ENCODE results near the gene MEI1. TPM values are rescaled to one million over a fixed set of nuclear protein-coding genes. Genes with fewer than 3 reads are reported as not detected.
"Not testable (repeated sequence)": the region's sequence is repeated elsewhere in the genome, so short reads cannot be mapped to it uniquely, and the experiment has no call there.

Gene MEI1
- total RNA-seq = 63.5 TPM

GRCh38 chr22:41699264-41700107 is at the start of gene MEI1:
Gene MEI1, plus strand, starts transcription at chr22:41699503. Its CDS starts 36 bp downstream, at chr22:41699539.
- Histone ChIP-seq H3K27me3 (ENCODE audit: insufficient read depth, low read length) (no peaks in the 10 kb centered on the region), H3K4me3 (ENCODE audit: low read length) (no peak within 1 kb of the TSS), H3K4me1 (ENCODE audit: insufficient read depth, low read length) (peaks cover 19% of the 10 kb centered on the region), H3K9me3 (ENCODE audit: low read depth, low read length) (no peaks in the 10 kb centered on the region)

- Histone ChIP-seq H3K9me3 (ENCODE audit: low read depth, low read length) (no peaks in the 10 kb centered on the region), H3K27me3 (ENCODE audit: insufficient read depth, low read length) (no peaks in the 10 kb centered on the region), H3K4me1 (ENCODE audit: insufficient read depth, low read length) (no peaks in the 10 kb centered on the region), H3K4me3 (ENCODE audit: low read length) (no peak overlapping the region)
Observed at GRCh38 chr22:41650229-41650628, 49.1 kb upstream of the MEI1 start.

- no peaks in the 10 kb centered on the region for H3K27me3 ChIP-seq (ENCODE audit: insufficient read depth, low read length)
Observed at GRCh38 chr22:41650821-41651220, 48.5 kb upstream of the MEI1 start.

GRCh38 chr22:41654322-41654721 is 45.0 kb upstream of the MEI1 start:
- Histone ChIP-seq H3K4me3 (ENCODE audit: low read length) (no peak overlapping the region), H3K9me3 (ENCODE audit: low read depth, low read length) (no peaks in the 10 kb centered on the region), H3K4me1 (ENCODE audit: insufficient read depth, low read length) (no peaks in the 10 kb centered on the region), H3K27me3 (ENCODE audit: insufficient read depth, low read length) (no peaks in the 10 kb centered on the region)

More at GRCh38 chr22:41650821-41651220, 48.5 kb upstream of the MEI1 start:
- Histone ChIP-seq H3K4me1 (ENCODE audit: insufficient read depth, low read length) (no peaks in the 10 kb centered on the region), H3K4me3 (ENCODE audit: low read length) (no peak overlapping the region), H3K9me3 (ENCODE audit: low read depth, low read length) (no peaks in the 10 kb centered on the region)

- Histone ChIP-seq H3K4me3 (ENCODE audit: low read length) (no peak overlapping the region), H3K4me1 (ENCODE audit: insufficient read depth, low read length) (no peaks in the 10 kb centered on the region), H3K9me3 (ENCODE audit: low read depth, low read length) (no peaks in the 10 kb centered on the region), H3K27me3 (ENCODE audit: insufficient read depth, low read length) (no peaks in the 10 kb centered on the region)
Observed at GRCh38 chr22:41656556-41656955, 42.7 kb upstream of the MEI1 start.

- Histone ChIP-seq H3K4me1 (ENCODE audit: insufficient read depth, low read length) (no peaks in the 10 kb centered on the region), H3K27me3 (ENCODE audit: insufficient read depth, low read length) (no peaks in the 10 kb centered on the region), H3K9me3 (ENCODE audit: low read depth, low read length) (no peaks in the 10 kb centered on the region), H3K4me3 (ENCODE audit: low read length) (no peak overlapping the region)
Observed at GRCh38 chr22:41657709-41658108, 41.6 kb upstream of the MEI1 start.

GRCh38 chr22:41658869-41659268 is 40.4 kb upstream of the MEI1 start:
- Histone ChIP-seq H3K4me3 (ENCODE audit: low read length) (no peak overlapping the region), H3K4me1 (ENCODE audit: insufficient read depth, low read length) (no peaks in the 10 kb centered on the region), H3K27me3 (ENCODE audit: insufficient read depth, low read length) (no peaks in the 10 kb centered on the region), H3K9me3 (ENCODE audit: low read depth, low read length) (no peaks in the 10 kb centered on the region)

GRCh38 chr22:41659941-41660340 is 39.4 kb upstream of the MEI1 start:
- Histone ChIP-seq H3K4me1 (ENCODE audit: insufficient read depth, low read length) (no peaks in the 10 kb centered on the region), H3K4me3 (ENCODE audit: low read length) (no peak overlapping the region), H3K27me3 (ENCODE audit: insufficient read depth, low read length) (no peaks in the 10 kb centered on the region), H3K9me3 (ENCODE audit: low read depth, low read length) (no peaks in the 10 kb centered on the region)

GRCh38 chr22:41660416-41660815 is 38.9 kb upstream of the MEI1 start:
- H3K4me3 ChIP-seq (ENCODE audit: low read length) = no peak overlapping the region
- no peaks in the 10 kb centered on the region for H3K27me3 ChIP-seq (ENCODE audit: insufficient read depth, low read length)
- no peaks in the 10 kb centered on the region for H3K9me3 ChIP-seq (ENCODE audit: low read depth, low read length)
- H3K4me1 ChIP-seq (ENCODE audit: insufficient read depth, low read length) = no peaks in the 10 kb centered on the region

- Histone ChIP-seq H3K27me3 (ENCODE audit: insufficient read depth, low read length) (no peaks in the 10 kb centered on the region), H3K4me1 (ENCODE audit: insufficient read depth, low read length) (no peaks in the 10 kb centered on the region), H3K9me3 (ENCODE audit: low read depth, low read length) (no peaks in the 10 kb centered on the region), H3K4me3 (ENCODE audit: low read length) (no peak overlapping the region)
Observed at GRCh38 chr22:41661088-41661487, 38.2 kb upstream of the MEI1 start.

GRCh38 chr22:41661713-41662112 is 37.6 kb upstream of the MEI1 start:
- no peak overlapping the region for H3K4me3 ChIP-seq (ENCODE audit: low read length)
- H3K27me3 ChIP-seq (ENCODE audit: insufficient read depth, low read length) = no peaks in the 10 kb centered on the region
- peaks cover 4% of the 10 kb centered on the region for H3K4me1 ChIP-seq (ENCODE audit: insufficient read depth, low read length)
- no peaks in the 10 kb centered on the region for H3K9me3 ChIP-seq (ENCODE audit: low read depth, low read length)

GRCh38 chr22:41663594-41663993 is 35.7 kb upstream of the MEI1 start:
- H3K4me1 ChIP-seq (ENCODE audit: insufficient read depth, low read length) = peaks cover 12% of the 10 kb centered on the region
- H3K9me3 ChIP-seq (ENCODE audit: low read depth, low read length); H3K4me3 ChIP-seq (ENCODE audit: low read length): not testable (repeated sequence)

GRCh38 chr22:41664490-41664889 is 34.8 kb upstream of the MEI1 start:
- Histone ChIP-seq H3K4me3 (ENCODE audit: low read length) (no peak overlapping the region), H3K27me3 (ENCODE audit: insufficient read depth, low read length) (no peaks in the 10 kb centered on the region), H3K9me3 (ENCODE audit: low read depth, low read length) (no peaks in the 10 kb centered on the region), H3K4me1 (ENCODE audit: insufficient read depth, low read length) (peaks cover 12% of the 10 kb centered on the region)

More at GRCh38 chr22:41663594-41663993, 35.7 kb upstream of the MEI1 start:
- H3K27me3 ChIP-seq (ENCODE audit: insufficient read depth, low read length) = not testable (repeated sequence)

- Histone ChIP-seq H3K4me3 (ENCODE audit: low read length) (no peak overlapping the region), H3K9me3 (ENCODE audit: low read depth, low read length) (no peaks in the 10 kb centered on the region), H3K4me1 (ENCODE audit: insufficient read depth, low read length) (peaks cover 12% of the 10 kb centered on the region), H3K27me3 (ENCODE audit: insufficient read depth, low read length) (no peaks in the 10 kb centered on the region)
Observed at GRCh38 chr22:41664951-41665350, 34.4 kb upstream of the MEI1 start.

GRCh38 chr22:41668971-41669911 is 30.1 kb upstream of the MEI1 start:
- H3K9me3 ChIP-seq (ENCODE audit: low read depth, low read length) = no peaks in the 10 kb centered on the region
- H3K27me3 ChIP-seq (ENCODE audit: insufficient read depth, low read length) = no peaks in the 10 kb centered on the region

More at GRCh38 chr22:41668971-41669911, 30.1 kb upstream of the MEI1 start:
- Histone ChIP-seq H3K4me3 (ENCODE audit: low read length) (no peak overlapping the region), H3K4me1 (ENCODE audit: insufficient read depth, low read length) (peaks cover 12% of the 10 kb centered on the region)
